Measurements from ENCODE around the gene PPIP5K1.
"Not testable (repeated sequence)": the region's sequence is repeated elsewhere in the genome, so short reads cannot be mapped to it uniquely, and the experiment has no call there.

Gene PPIP5K1

DNA sequence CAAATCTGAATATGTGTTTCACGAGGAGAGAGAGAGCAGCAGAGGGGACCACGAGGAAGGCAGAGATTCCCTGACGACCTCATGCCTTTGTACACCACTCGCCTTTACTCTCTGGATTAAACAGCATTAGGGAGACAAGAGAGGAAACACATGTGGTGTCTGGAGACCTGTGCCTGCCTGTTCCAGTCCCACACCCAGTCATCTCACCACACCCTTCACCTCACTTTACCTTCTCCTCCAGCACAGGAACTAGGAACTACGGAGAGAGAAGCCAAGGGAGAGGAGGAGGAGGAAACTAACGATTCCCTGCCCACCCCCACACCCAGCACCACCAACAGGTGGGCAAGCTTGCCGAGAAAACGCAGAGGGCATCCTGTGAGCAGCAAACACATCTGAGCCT lies 2.8 kb upstream of the PPIP5K1 start:
- H3K27ac ChIP-seq (ENCODE audit: low read length); H3K4me1 ChIP-seq (ENCODE audit: insufficient read depth, low read length): not testable (repeated sequence)

DNA sequence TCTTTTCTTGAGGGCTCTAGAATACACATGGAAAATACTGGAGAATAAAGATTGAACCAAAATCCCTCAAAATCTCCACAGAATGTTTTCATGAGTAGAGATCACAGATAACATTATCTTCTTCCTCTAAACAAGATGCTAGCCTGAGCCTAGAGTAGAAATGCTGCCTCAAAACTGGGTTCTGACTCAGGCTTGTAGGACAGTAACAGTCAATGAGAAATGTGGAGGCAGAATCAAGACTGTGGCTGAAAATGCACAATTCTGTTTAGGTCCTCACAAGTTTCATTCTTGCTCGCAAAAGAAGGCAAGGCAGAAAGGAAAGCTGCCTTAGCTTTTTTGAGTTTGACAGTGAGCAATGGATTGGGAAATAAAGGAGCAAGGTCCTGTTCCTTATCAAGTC lies 15.4 kb downstream of the PPIP5K1 start:
- not testable (repeated sequence) for H3K4me1 ChIP-seq (ENCODE audit: insufficient read depth, low read length); H3K27ac ChIP-seq (ENCODE audit: low read length); H3K9ac ChIP-seq (ENCODE audit: low read depth, low read length); H3K4me3 ChIP-seq (ENCODE audit: low read length); H3K36me3 ChIP-seq (ENCODE audit: insufficient read depth, low read depth, low read length); H3K27me3 ChIP-seq (ENCODE audit: insufficient read depth, low read length); H3K9me3 ChIP-seq (ENCODE audit: insufficient read depth, low read depth, low read length)

More for the DNA sequence above, 2.8 kb upstream of the PPIP5K1 start:
- not testable (repeated sequence) for H3K9ac ChIP-seq (ENCODE audit: low read depth, low read length); H3K27me3 ChIP-seq (ENCODE audit: insufficient read depth, low read length); H3K36me3 ChIP-seq (ENCODE audit: insufficient read depth, low read depth, low read length); H3K4me3 ChIP-seq (ENCODE audit: low read length); H3K9me3 ChIP-seq (ENCODE audit: insufficient read depth, low read depth, low read length)

DNA sequence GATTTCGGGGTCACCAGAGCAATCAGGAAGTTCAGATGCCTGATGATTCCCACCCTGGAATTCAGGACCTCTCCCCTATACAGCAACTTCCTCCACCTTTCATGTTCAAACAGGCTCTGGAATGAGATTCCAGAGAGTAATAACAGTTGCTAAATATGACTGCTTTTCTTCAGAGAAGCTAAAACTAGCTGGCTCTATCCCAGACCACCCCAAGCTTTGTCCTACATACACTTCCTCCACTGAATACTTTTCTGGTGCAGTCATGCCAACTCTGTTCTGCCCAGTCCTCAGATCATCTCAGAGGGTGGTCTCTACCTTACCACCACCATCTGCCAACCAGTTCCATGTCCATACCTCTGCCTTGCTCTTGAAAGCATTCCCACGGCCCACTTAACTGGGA lies 23.4 kb downstream of the PPIP5K1 start:
- not testable (repeated sequence) for H3K9me3 ChIP-seq (ENCODE audit: insufficient read depth, low read depth, low read length); H3K36me3 ChIP-seq (ENCODE audit: insufficient read depth, low read depth, low read length); H3K27ac ChIP-seq (ENCODE audit: low read length); H3K27me3 ChIP-seq (ENCODE audit: insufficient read depth, low read length); H3K4me1 ChIP-seq (ENCODE audit: insufficient read depth, low read length); H3K4me3 ChIP-seq (ENCODE audit: low read length); H3K9ac ChIP-seq (ENCODE audit: low read depth, low read length)

DNA sequence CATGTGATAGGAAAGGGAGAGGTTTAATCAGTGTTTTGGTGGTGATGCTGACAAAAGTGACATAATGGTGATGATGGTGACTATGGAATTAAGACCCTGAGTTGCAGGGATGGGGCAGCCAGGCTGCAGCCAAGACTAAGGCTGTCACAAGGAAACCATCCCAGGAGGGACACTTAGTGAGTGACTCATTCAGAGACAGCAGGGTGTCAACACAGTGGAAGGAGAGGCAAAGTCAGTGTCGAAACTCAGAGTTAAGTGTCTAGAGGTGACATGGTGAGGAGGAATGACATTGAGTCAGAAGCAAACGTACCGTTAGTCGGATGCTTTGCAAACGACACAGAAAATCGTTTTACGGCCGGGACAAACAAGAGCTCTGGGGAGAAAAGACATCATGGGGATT lies 26.2 kb downstream of the PPIP5K1 start:
- H3K9me3 ChIP-seq (ENCODE audit: insufficient read depth, low read depth, low read length); H3K27me3 ChIP-seq (ENCODE audit: insufficient read depth, low read length); H3K9ac ChIP-seq (ENCODE audit: low read depth, low read length); H3K27ac ChIP-seq (ENCODE audit: low read length); H3K4me1 ChIP-seq (ENCODE audit: insufficient read depth, low read length); H3K4me3 ChIP-seq (ENCODE audit: low read length); H3K36me3 ChIP-seq (ENCODE audit: insufficient read depth, low read depth, low read length): not testable (repeated sequence)

DNA sequence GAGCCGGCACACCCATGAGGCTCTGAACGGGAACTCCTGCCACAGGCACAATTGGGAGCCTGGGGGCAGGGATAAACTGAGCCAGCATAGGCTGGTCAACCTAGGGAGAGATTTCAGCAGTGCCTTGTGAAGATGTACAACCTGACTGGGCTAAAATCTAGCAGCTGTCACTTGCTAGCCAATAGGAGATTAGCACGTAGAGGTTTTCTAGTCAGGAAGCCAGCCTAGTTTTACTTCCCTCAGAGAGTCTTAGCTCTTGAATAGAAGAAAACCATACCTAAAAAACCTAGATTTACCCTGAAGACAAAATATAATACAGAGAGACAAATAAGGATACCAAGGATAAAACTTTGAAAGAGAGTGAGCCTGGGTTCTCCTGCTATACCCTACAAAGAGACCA lies 27.3 kb downstream of the PPIP5K1 start:
- H3K4me1 ChIP-seq (ENCODE audit: insufficient read depth, low read length); H3K27me3 ChIP-seq (ENCODE audit: insufficient read depth, low read length); H3K9ac ChIP-seq (ENCODE audit: low read depth, low read length); H3K4me3 ChIP-seq (ENCODE audit: low read length); H3K9me3 ChIP-seq (ENCODE audit: insufficient read depth, low read depth, low read length); H3K27ac ChIP-seq (ENCODE audit: low read length); H3K36me3 ChIP-seq (ENCODE audit: insufficient read depth, low read depth, low read length): not testable (repeated sequence)

DNA sequence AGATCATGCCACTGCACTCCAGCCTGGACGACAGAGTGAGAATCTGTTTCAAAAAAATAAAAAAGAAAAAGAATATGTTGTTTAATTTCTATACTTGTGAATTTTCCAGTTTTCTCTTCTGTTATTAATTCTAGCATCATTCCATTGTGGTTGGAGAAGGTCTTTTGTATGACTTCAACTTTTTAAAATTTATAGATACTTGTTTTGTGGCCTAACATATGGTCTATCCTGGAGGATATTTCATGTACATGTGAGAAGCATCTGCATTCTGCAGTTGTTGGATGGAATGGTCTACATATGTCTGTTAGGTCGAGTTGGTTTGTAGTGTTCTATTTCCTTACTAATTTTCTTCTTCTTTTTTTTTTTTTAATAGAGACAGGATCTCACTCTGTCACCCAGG lies 37.0 kb downstream of the PPIP5K1 start:
- H3K9ac ChIP-seq (ENCODE audit: low read depth, low read length), result no peak overlapping the region
- H3K27me3 ChIP-seq (ENCODE audit: insufficient read depth, low read length), result no peaks in the 10 kb centered on the region
- no peaks in the 10 kb centered on the region for H3K4me1 ChIP-seq (ENCODE audit: insufficient read depth, low read length)
- no peak overlapping the region for H3K27ac ChIP-seq (ENCODE audit: low read length)
- no peak overlapping the region for H3K4me3 ChIP-seq (ENCODE audit: low read length)
- no peaks in the 10 kb centered on the region for H3K9me3 ChIP-seq (ENCODE audit: insufficient read depth, low read depth, low read length)
- H3K36me3 ChIP-seq (ENCODE audit: insufficient read depth, low read depth, low read length), result no peaks in the 10 kb centered on the region

DNA sequence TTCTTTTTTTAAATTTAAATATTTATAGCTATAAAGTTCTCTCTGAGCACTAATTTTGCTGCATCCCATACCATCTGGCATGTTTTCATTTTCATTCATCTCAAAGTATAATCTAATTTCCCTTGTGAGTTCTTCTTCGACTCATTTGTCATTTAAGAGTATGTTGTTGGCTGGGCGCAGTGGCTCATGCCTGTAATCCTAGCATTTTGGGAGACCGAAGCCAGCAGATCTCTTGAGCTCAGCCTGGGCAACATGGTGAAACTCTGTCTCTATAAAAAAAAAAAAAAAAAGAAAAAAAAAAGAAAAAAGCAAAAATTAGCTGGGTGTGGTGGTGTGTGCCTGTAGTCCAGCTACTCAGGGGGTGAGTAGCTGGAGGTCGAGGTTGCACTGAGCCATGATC lies 37.8 kb downstream of the PPIP5K1 start:
- no peaks in the 10 kb centered on the region for H3K9me3 ChIP-seq (ENCODE audit: insufficient read depth, low read depth, low read length)
- H3K36me3 ChIP-seq (ENCODE audit: insufficient read depth, low read depth, low read length), result no peaks in the 10 kb centered on the region
- H3K27ac ChIP-seq (ENCODE audit: low read length), result no peak overlapping the region

DNA sequence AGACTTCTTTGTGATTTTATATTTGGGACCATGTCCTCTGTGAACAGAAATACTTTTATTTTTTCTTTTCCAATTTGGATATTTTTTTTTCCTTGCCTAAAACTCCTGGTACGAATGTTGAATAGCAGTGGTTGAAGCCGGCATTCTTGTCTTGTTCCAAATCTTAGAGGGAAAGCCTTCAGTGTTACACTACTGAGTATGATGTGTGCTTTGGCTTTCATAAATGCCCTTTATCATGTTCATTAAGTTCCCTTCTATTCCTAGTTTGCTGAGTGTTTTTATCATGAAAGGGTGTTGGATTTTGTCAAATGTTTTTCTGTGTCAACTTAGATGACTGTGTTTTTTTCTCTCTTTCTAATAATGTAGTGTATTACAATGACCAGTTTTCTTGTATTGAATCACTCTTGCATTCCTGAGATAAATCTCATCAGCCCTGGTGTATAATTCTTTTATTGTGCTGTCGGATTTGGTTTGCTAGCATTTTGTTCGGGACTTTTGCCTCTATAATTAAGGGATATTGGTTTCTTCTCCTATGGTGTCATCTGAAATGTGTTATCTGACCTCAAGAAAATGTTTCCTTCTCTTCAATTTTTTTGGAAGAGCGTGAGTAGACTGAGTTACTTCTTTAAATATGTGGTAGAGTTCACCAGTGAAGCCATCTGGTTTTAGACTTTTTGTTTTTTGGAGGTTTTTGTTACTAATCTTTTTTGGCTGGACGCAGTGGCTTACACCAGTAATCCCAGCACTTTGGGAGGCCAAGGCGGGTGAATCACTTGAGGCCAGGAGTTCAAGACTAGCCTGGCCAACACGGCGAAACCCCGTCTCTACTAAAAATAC lies 39.3 kb downstream of the PPIP5K1 start:
- Histone ChIP-seq H3K4me3 (ENCODE audit: low read length) (no peak overlapping the region), H3K9ac (ENCODE audit: low read depth, low read length) (no peak overlapping the region), H3K9me3 (ENCODE audit: insufficient read depth, low read depth, low read length) (no peaks in the 10 kb centered on the region), H3K36me3 (ENCODE audit: insufficient read depth, low read depth, low read length) (no peaks in the 10 kb centered on the region), H3K27ac (ENCODE audit: low read length) (no peak overlapping the region), H3K4me1 (ENCODE audit: insufficient read depth, low read length) (no peaks in the 10 kb centered on the region), H3K27me3 (ENCODE audit: insufficient read depth, low read length) (no peaks in the 10 kb centered on the region)

More for the DNA sequence above, 37.8 kb downstream of the PPIP5K1 start:
- H3K4me1 ChIP-seq (ENCODE audit: insufficient read depth, low read length), result no peaks in the 10 kb centered on the region
- no peaks in the 10 kb centered on the region for H3K27me3 ChIP-seq (ENCODE audit: insufficient read depth, low read length)
- no peak overlapping the region for H3K4me3 ChIP-seq (ENCODE audit: low read length)
- no peak overlapping the region for H3K9ac ChIP-seq (ENCODE audit: low read depth, low read length)

DNA sequence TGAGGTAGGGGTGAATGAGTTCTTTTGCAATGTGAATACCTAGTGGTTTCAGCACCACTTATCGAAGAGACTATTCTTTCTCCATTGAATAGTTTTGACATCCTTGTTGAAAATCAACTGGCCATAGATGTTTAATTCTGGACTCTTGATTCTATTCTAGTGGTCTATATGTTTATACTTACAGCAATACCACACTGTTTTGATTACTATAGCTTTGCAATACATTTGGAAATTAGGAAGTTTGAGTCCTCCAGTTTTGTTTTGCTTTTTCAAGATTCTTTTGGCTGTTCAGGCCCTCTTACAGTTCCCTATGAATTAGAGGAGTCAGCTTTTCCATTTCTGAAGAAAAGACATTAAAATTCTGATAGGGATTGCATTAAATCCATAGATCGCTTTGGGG lies 42.5 kb downstream of the PPIP5K1 start:
- no peaks in the 10 kb centered on the region for H3K27me3 ChIP-seq (ENCODE audit: insufficient read depth, low read length)
- no peak overlapping the region for H3K27ac ChIP-seq (ENCODE audit: low read length)
- H3K9me3 ChIP-seq (ENCODE audit: insufficient read depth, low read depth, low read length), result no peaks in the 10 kb centered on the region
- no peak overlapping the region for H3K9ac ChIP-seq (ENCODE audit: low read depth, low read length)
- H3K36me3 ChIP-seq (ENCODE audit: insufficient read depth, low read depth, low read length), result no peaks in the 10 kb centered on the region
- no peaks in the 10 kb centered on the region for H3K4me1 ChIP-seq (ENCODE audit: insufficient read depth, low read length)
- H3K4me3 ChIP-seq (ENCODE audit: low read length), result no peak overlapping the region

DNA sequence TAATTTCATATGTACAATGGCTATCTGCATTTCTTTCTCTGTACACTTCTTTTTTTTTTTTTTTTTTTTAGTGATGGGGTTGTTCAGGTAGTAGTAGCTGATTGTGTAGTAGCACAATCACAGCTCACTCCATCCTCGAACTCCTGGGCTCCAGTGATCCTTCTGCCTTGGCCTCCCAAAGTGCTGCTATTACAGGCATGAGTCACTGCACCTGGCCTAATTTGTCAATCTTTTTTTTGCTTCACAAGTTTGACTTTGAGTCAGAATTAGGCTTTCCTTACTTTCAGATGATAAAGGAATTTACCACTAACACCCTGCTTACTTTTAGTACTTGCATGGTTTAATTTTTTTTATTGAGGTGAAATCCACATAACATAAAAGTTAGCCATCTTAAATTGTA lies 44.6 kb downstream of the PPIP5K1 start:
- H3K9me3 ChIP-seq (ENCODE audit: insufficient read depth, low read depth, low read length), result no peaks in the 10 kb centered on the region
- no peak overlapping the region for H3K27ac ChIP-seq (ENCODE audit: low read length)
- H3K9ac ChIP-seq (ENCODE audit: low read depth, low read length), result no peak overlapping the region
- H3K36me3 ChIP-seq (ENCODE audit: insufficient read depth, low read depth, low read length), result no peaks in the 10 kb centered on the region
- H3K4me3 ChIP-seq (ENCODE audit: low read length), result no peak overlapping the region
- no peaks in the 10 kb centered on the region for H3K4me1 ChIP-seq (ENCODE audit: insufficient read depth, low read length)
- no peaks in the 10 kb centered on the region for H3K27me3 ChIP-seq (ENCODE audit: insufficient read depth, low read length)

DNA sequence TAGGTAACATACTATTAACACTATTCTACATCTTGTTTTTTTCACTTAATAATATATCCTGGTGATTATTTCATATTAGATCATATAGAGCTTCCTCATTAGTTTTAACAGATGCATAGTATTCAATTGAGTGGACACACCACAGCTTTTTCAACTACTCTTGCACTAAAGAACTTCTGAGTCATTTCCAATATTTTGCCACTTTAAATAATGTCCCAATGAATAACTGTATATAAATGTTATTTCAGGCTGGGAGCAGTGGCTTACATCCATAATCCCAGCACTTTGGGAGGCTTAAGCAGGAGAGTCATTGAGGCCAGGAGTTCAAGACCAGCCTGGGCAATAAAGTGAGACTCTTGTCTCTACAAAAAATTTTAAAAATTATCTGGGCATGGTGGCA lies 45.7 kb downstream of the PPIP5K1 start:
- no peak overlapping the region for H3K4me3 ChIP-seq (ENCODE audit: low read length)
- no peaks in the 10 kb centered on the region for H3K9me3 ChIP-seq (ENCODE audit: insufficient read depth, low read depth, low read length)
- H3K27me3 ChIP-seq (ENCODE audit: insufficient read depth, low read length), result no peaks in the 10 kb centered on the region
- no peaks in the 10 kb centered on the region for H3K36me3 ChIP-seq (ENCODE audit: insufficient read depth, low read depth, low read length)
- H3K9ac ChIP-seq (ENCODE audit: low read depth, low read length), result no peak overlapping the region
- H3K4me1 ChIP-seq (ENCODE audit: insufficient read depth, low read length), result no peaks in the 10 kb centered on the region
- H3K27ac ChIP-seq (ENCODE audit: low read length), result no peak overlapping the region

DNA sequence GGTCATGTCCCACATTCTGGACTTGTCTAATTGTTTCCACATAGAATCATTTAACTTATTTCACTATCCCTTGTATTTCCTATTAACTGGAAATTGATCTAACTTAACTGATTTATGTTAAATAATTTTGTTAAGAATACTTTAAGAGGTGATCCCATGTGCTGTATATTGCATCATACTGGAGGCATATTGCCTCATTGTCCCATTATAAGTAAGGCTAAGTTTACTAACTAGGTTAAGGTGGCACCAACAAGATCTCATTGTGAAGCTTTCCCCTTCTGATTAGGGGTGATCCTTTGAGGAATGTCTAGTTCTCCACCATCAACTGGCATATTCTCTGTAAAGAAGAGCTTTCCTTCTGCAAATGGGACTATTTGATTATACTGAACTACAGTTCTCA lies 48.2 kb downstream of the PPIP5K1 start:
- Histone ChIP-seq H3K9ac (ENCODE audit: low read depth, low read length) (no peak overlapping the region), H3K4me1 (ENCODE audit: insufficient read depth, low read length) (no peaks in the 10 kb centered on the region), H3K27me3 (ENCODE audit: insufficient read depth, low read length) (no peaks in the 10 kb centered on the region), H3K27ac (ENCODE audit: low read length) (no peak overlapping the region), H3K36me3 (ENCODE audit: insufficient read depth, low read depth, low read length) (no peaks in the 10 kb centered on the region), H3K9me3 (ENCODE audit: insufficient read depth, low read depth, low read length) (no peaks in the 10 kb centered on the region), H3K4me3 (ENCODE audit: low read length) (no peak overlapping the region)

All from iPS-20b (cell line).